Smooth muscle cell (in vitro differentiated cells): Measurements from ENCODE around the gene COX14. TPM values are rescaled to one million over a fixed set of nuclear protein-coding genes. Genes with fewer than 3 reads are reported as not detected.
A peak's percentile ranks its signal among the peaks of the same experiment; 100 is the strongest.

Source experiments
- DNase-seq: peaks from one replicate; lab custom pipeline; 2025; ENCODE audit not compliant: unreplicated experiment; lab: John Stamatoyannopoulos, UW
- H2AFZ ChIP-seq: fragments of 200-600 bp; sonication (generic); 2 replicates; pipeline ENCODE4 v1.6.0; 2016; ENCODE audit warnings: antibody characterized with exemption, low read depth, mild to moderate bottlenecking
- H3F3A ChIP-seq: fragments of 200-600 bp; sonication (generic); 2 replicates; pipeline ENCODE4 v1.6.0; 2017; ENCODE audit warnings: antibody characterized with exemption, low read depth
- H3K27ac ChIP-seq: fragments of 200-600 bp; sonication (generic); 2 replicates; pipeline ENCODE4 v1.5.1; 2016; ENCODE audit warnings: low read depth, mild to moderate bottlenecking
- H3K27me3 ChIP-seq: fragments of 200-600 bp; sonication (generic); 2 replicates; pipeline ENCODE4 v1.6.1; 2016; ENCODE audit warnings: low read depth, mild to moderate bottlenecking
- H3K36me3 ChIP-seq: fragments of 200-600 bp; sonication (generic); 2 replicates; pipeline ENCODE4 v1.5.1; 2016; ENCODE audit warnings: low read depth
- H3K4me1 ChIP-seq: fragments of 200-600 bp; sonication (generic); 2 replicates; pipeline ENCODE4 v1.5.1; 2016; ENCODE audit warnings: low read depth
- H3K4me2 ChIP-seq: fragments of 200-600 bp; sonication (generic); 2 replicates; pipeline ENCODE4 v1.6.0; 2016; ENCODE audit warnings: mild to moderate bottlenecking
- H3K4me3 ChIP-seq: fragments of 200-600 bp; sonication (generic); 2 replicates; pipeline ENCODE4 v1.5.1; 2016; ENCODE audit warnings: mild to moderate bottlenecking
- H3K79me2 ChIP-seq: fragments of 200-600 bp; sonication (generic); 2 replicates; pipeline ENCODE4 v1.6.0; 2016; ENCODE audit warnings: low read depth, mild to moderate bottlenecking
- H3K9ac ChIP-seq: fragments of 200-600 bp; sonication (generic); 2 replicates; pipeline ENCODE4 v1.6.0; 2016; ENCODE audit warnings: low read depth
- H3K9me3 ChIP-seq: fragments of 200-600 bp; sonication (generic); replicated peaks from 2 replicates; pipeline ENCODE4 v1.5.1; 2016; ENCODE audit warnings: low read depth
- H4K20me1 ChIP-seq: fragments of 200-600 bp; sonication (generic); 2 replicates; pipeline ENCODE4 v1.6.0; 2016; ENCODE audit warnings: low read depth
- CTCF ChIP-seq: fragments of 200-600 bp; sonication (generic); IDR thresholded peaks from 2 replicates; pipeline ENCODE4 v1.5.1; 2017; ENCODE audit warnings: borderline replicate concordance, mild to moderate bottlenecking, antibody characterized with exemption; ENCODE audit not compliant: insufficient read depth, poor library complexity, severe bottlenecking
- WGBS: methylation state at CpG from one replicate; pipeline ENCODE4 v1.1.7; 2016; ENCODE audit warnings: low lambda C conversion rate; 5-methylcytosine and 5-hydroxymethylcytosine counted together
- polyA plus RNA-seq: library from polyadenylated mRNA; unstranded; fragments of >200 nt; fragmentation: Nextera tagmentation; extraction: Ambion mirVana; gene quantifications from 2 replicates; pipeline ENCODE4 v1.2.1, GENCODE V29; 2016
- total RNA-seq: library from RNA; depleted of rRNA; stranded (reverse); fragments of >200 nt; gene quantifications from 2 replicates; pipeline ENCODE4 v1.2.3, GENCODE V29; 2014

Gene COX14
- total and polyA plus RNA-seq, 2 experiments from 2014 or later = 18.6 to 67.9 TPM

GRCh38 chr12:50160643-50161042 lies 48.6 kb downstream of the COX14 start:
- Histone ChIP-seq H3K9ac (no peak overlapping the region), H3F3A (peaks cover 18% of the 10 kb centered on the region), H3K27me3 (no peaks in the 10 kb centered on the region), H3K27ac (no peak overlapping the region), H3K9me3 (no peaks in the 10 kb centered on the region), H3K79me2 (peaks cover 99% of the 10 kb centered on the region), H3K4me3 (no peak overlapping the region), H4K20me1 (peaks cover 96% of the 10 kb centered on the region), H2AFZ (no peak overlapping the region), H3K4me2 (no peak overlapping the region), H3K4me1 (peaks cover under 1% of the 10 kb centered on the region), H3K36me3 (no peaks in the 10 kb centered on the region)
- TF ChIP-seq CTCF = no peak
- no peak for DNase-seq

GRCh38 chr12:50162230-50162629 lies 50.2 kb downstream of the COX14 start:
- Histone ChIP-seq H3K4me3 (no peak overlapping the region), H3K36me3 (no peaks in the 10 kb centered on the region), H3F3A (peaks cover 11% of the 10 kb centered on the region), H3K9me3 (no peaks in the 10 kb centered on the region), H3K79me2 (peaks cover 98% of the 10 kb centered on the region), H2AFZ (no peak overlapping the region), H3K27me3 (no peaks in the 10 kb centered on the region), H4K20me1 (peaks cover 85% of the 10 kb centered on the region), H3K9ac (no peak overlapping the region), H3K4me1 (peaks cover 3% of the 10 kb centered on the region), H3K4me2 (peak overlapping the region; percentile 3), H3K27ac (peak overlapping the region; percentile 40)
- 16% methylated on average over 2 of the region's 2 CpGs for WGBS
- no peak for TF ChIP-seq CTCF
- DNase-seq = no peak

GRCh38 chr12:50164963-50165362 lies 52.9 kb downstream of the COX14 start:
- Histone ChIP-seq H4K20me1 (peaks cover 59% of the 10 kb centered on the region), H3K27me3 (no peaks in the 10 kb centered on the region), H3K4me3 (no peak overlapping the region), H2AFZ (no peak overlapping the region), H3K79me2 (peaks cover 71% of the 10 kb centered on the region), H3K4me1 (peaks cover 8% of the 10 kb centered on the region), H3K4me2 (peak overlapping the region; percentile 6), H3K27ac (no peak overlapping the region), H3F3A (peaks cover 14% of the 10 kb centered on the region), H3K36me3 (no peaks in the 10 kb centered on the region), H3K9ac (no peak overlapping the region), H3K9me3 (no peaks in the 10 kb centered on the region)
- DNase-seq = no peak
- TF ChIP-seq CTCF = no peak
- 87% methylated on average over 17 of the region's 20 CpGs for WGBS

- no peak for TF ChIP-seq CTCF
- Histone ChIP-seq H3F3A (peaks cover 14% of the 10 kb centered on the region), H3K4me1 (peaks cover 8% of the 10 kb centered on the region), H3K79me2 (peaks cover 54% of the 10 kb centered on the region), H3K9ac (peak overlapping the region; percentile 97), H3K9me3 (no peaks in the 10 kb centered on the region), H3K27me3 (no peaks in the 10 kb centered on the region), H3K4me3 (peak overlapping the region; percentile 99), H2AFZ (no peak overlapping the region), H3K4me2 (peak overlapping the region; percentile 85), H3K36me3 (no peaks in the 10 kb centered on the region), H4K20me1 (peaks cover 41% of the 10 kb centered on the region), H3K27ac (peak overlapping the region; percentile 97)
- 0% methylated on average over 6 of the region's 12 CpGs for WGBS
- DNase-seq = peak; percentile 50
Measured at GRCh38 chr12:50166799-50167048, 54.7 kb downstream of the COX14 start.
